Karpas-422 (cell line): ENCODE measurements around the gene TP53BP1. TPM values are rescaled to one million over a fixed set of nuclear protein-coding genes. Genes with fewer than 3 reads are reported as not detected.

Experiments
- DNase-seq: peaks from one replicate; pipeline ENCODE4 v3.0.0-alpha.2; 2015
- H2AFZ ChIP-seq: fragments of 200-600 bp; sonication (generic); 2 replicates; pipeline ENCODE4 v1.6.1; 2014; ENCODE audit warnings: antibody characterized with exemption, low read length, mixed read lengths
- H3K27ac ChIP-seq: fragments of 200-600 bp; sonication (generic); 2 replicates; pipeline ENCODE4 v1.5.1; 2014; ENCODE audit warnings: mild to moderate bottlenecking, low read length, moderate library complexity
- H3K27me3 ChIP-seq: fragments of 200-600 bp; sonication (generic); 2 replicates; pipeline ENCODE4 v1.6.1; 2014; ENCODE audit warnings: low read length, mixed read lengths
- H3K36me3 ChIP-seq: fragments of 200-600 bp; sonication (generic); 2 replicates; pipeline ENCODE4 v1.6.1; 2014; ENCODE audit warnings: low read length, mixed read lengths; ENCODE audit not compliant: insufficient read depth
- H3K4me1 ChIP-seq: fragments of 200-600 bp; sonication (generic); 2 replicates; pipeline ENCODE4 v1.6.1; 2014; ENCODE audit warnings: mild to moderate bottlenecking, low read length, mixed read lengths
- H3K4me2 ChIP-seq: fragments of 200-600 bp; sonication (generic); 2 replicates; pipeline ENCODE4 v1.6.1; 2014; ENCODE audit warnings: low read length, low read depth, mild to moderate bottlenecking; ENCODE audit not compliant: poor library complexity, severe bottlenecking
- H3K4me3 ChIP-seq: fragments of 200-600 bp; sonication (generic); 2 replicates; pipeline ENCODE4 v1.5.1; 2014; ENCODE audit warnings: mild to moderate bottlenecking, antibody characterized with exemption, low read length, mixed read lengths
- H3K79me2 ChIP-seq: fragments of 200-600 bp; sonication (generic); 2 replicates; pipeline ENCODE4 v1.6.1; 2014; ENCODE audit warnings: mild to moderate bottlenecking, low read length, mixed read lengths
- H3K9ac ChIP-seq: fragments of 200-600 bp; sonication (generic); 2 replicates; pipeline ENCODE4 v1.6.0; 2014; ENCODE audit warnings: low read length
- H3K9me2 ChIP-seq: fragments of 200-600 bp; sonication (generic), shearing (Covaris generic); replicated peaks from 2 replicates; pipeline ENCODE4 v1.6.0; 2014; ENCODE audit warnings: mild to moderate bottlenecking, low read length, moderate library complexity; ENCODE audit not compliant: insufficient read depth
- H3K9me3 ChIP-seq: fragments of 300-700, 200-600 bp; sonication (generic); 2 replicates; pipeline ENCODE4 v1.6.1; 2014; ENCODE audit warnings: low read length, mixed read lengths
- H4K20me1 ChIP-seq: fragments of 200-600 bp; sonication (generic); 2 replicates; pipeline ENCODE4 v1.6.1; 2014; ENCODE audit warnings: mild to moderate bottlenecking, antibody characterized with exemption, low read length, low read depth; ENCODE audit not compliant: insufficient read depth
- total RNA-seq: library from RNA; depleted of rRNA; stranded (reverse); fragments of >200 nt; shearing (Covaris generic); gene quantifications from 2 replicates; pipeline ENCODE4 v1.2.3, GENCODE V29; 2014; ENCODE audit warnings: low replicate concordance

The TP53BP1 gene
- total RNA-seq, 1 experiment from 2014 or later, result 62.7 TPM

- no peaks in the 10 kb centered on the region for H4K20me1 ChIP-seq
These were observed 102.2 kb downstream of the TP53BP1 start for GRCh38 chr15:43390723-43391122.

GRCh38 chr15:43383070-43383469 lies 109.9 kb downstream of the TP53BP1 start:
- Histone ChIP-seq H3K4me1 (no peaks in the 10 kb centered on the region), H3K4me2 (no peak overlapping the region), H2AFZ (no peak overlapping the region), H3K4me3 (no peak overlapping the region), H3K9me2 (no peaks in the 10 kb centered on the region), H3K27ac (no peak overlapping the region), H4K20me1 (no peaks in the 10 kb centered on the region), H3K27me3 (no peaks in the 10 kb centered on the region), H3K36me3 (peaks cover 66% of the 10 kb centered on the region), H3K9ac (no peak overlapping the region), H3K9me3 (no peaks in the 10 kb centered on the region), H3K79me2 (peaks cover 8% of the 10 kb centered on the region)
- DNase-seq, result no peak

More at GRCh38 chr15:43390723-43391122, 102.2 kb downstream of the TP53BP1 start:
- Histone ChIP-seq H3K4me1 (no peaks in the 10 kb centered on the region), H3K27me3 (no peaks in the 10 kb centered on the region), H3K27ac (no peak overlapping the region), H3K9me3 (no peaks in the 10 kb centered on the region), H2AFZ (no peak overlapping the region), H3K9ac (no peak overlapping the region), H3K36me3 (peaks cover 32% of the 10 kb centered on the region), H3K4me3 (no peak overlapping the region), H3K79me2 (peaks cover 6% of the 10 kb centered on the region), H3K9me2 (no peaks in the 10 kb centered on the region), H3K4me2 (no peak overlapping the region)
- DNase-seq, result no peak

- Histone ChIP-seq H2AFZ (no peak overlapping the region), H3K4me1 (no peaks in the 10 kb centered on the region), H3K9me3 (no peaks in the 10 kb centered on the region), H3K27ac (no peak overlapping the region), H3K36me3 (peaks cover 68% of the 10 kb centered on the region), H3K9ac (no peak overlapping the region), H3K4me3 (no peak overlapping the region), H3K4me2 (no peak overlapping the region), H4K20me1 (no peaks in the 10 kb centered on the region), H3K27me3 (no peaks in the 10 kb centered on the region), H3K9me2 (no peaks in the 10 kb centered on the region), H3K79me2 (peaks cover 14% of the 10 kb centered on the region)
- DNase-seq, result no peak
These were observed 110.6 kb downstream of the TP53BP1 start for GRCh38 chr15:43382310-43382709.

- Histone ChIP-seq H4K20me1 (no peaks in the 10 kb centered on the region), H3K27me3 (no peaks in the 10 kb centered on the region), H3K79me2 (peaks cover 49% of the 10 kb centered on the region), H3K9me3 (no peaks in the 10 kb centered on the region), H3K9me2 (no peaks in the 10 kb centered on the region), H3K4me1 (no peaks in the 10 kb centered on the region), H3K36me3 (peaks cover 65% of the 10 kb centered on the region), H3K9ac (no peak overlapping the region), H3K4me3 (no peak overlapping the region), H3K27ac (no peak overlapping the region), H3K4me2 (no peak overlapping the region), H2AFZ (no peak overlapping the region)
- DNase-seq, result no peak
These were observed 114.4 kb downstream of the TP53BP1 start for GRCh38 chr15:43378601-43379000.

- Histone ChIP-seq H4K20me1 (peaks cover 3% of the 10 kb centered on the region; the same call in 1 of the 2 replicates), H3K4me3 (no peak overlapping the region), H3K9me2 (no peaks in the 10 kb centered on the region), H3K9ac (no peak overlapping the region), H3K36me3 (peaks cover 53% of the 10 kb centered on the region), H3K9me3 (no peaks in the 10 kb centered on the region), H3K27ac (no peak overlapping the region), H3K4me1 (peaks cover 13% of the 10 kb centered on the region), H2AFZ (no peak overlapping the region), H3K27me3 (no peaks in the 10 kb centered on the region), H3K79me2 (peaks cover 72% of the 10 kb centered on the region), H3K4me2 (no peak overlapping the region)
- DNase-seq, result peak; percentile 83
These were observed 116.8 kb downstream of the TP53BP1 start for GRCh38 chr15:43376017-43376705.

- Histone ChIP-seq H3K9me2 (no peaks in the 10 kb centered on the region), H3K36me3 (peaks cover 39% of the 10 kb centered on the region), H3K4me2 (peak within 1 kb of the TSS; percentile 91), H3K79me2 (peaks cover 85% of the 10 kb centered on the region), H3K27me3 (no peaks in the 10 kb centered on the region), H3K9me3 (peaks cover 6% of the 10 kb centered on the region; the same call in 1 of the 2 replicates), H2AFZ (peak within 1 kb of the TSS; percentile 58; the same call in 1 of the 2 replicates), H3K9ac (peak within 1 kb of the TSS; percentile 85), H3K4me1 (peaks cover 25% of the 10 kb centered on the region), H4K20me1 (peaks cover 3% of the 10 kb centered on the region; the same call in 1 of the 2 replicates), H3K27ac (peak within 1 kb of the TSS; percentile 47; the same call in 1 of the 2 replicates), H3K4me3 (peak within 1 kb of the TSS; percentile 76)
- peak; percentile 96 for DNase-seq
These were observed 121.7 kb downstream of the TP53BP1 start, which contains the start of the genes TUBGCP4 and ZSCAN29 for GRCh38 chr15:43370975-43371974. TUBGCP4 (plus strand) TSS chr15:43371101; CDS start chr15:43371355, 254 bp downstream. ZSCAN29 (minus strand) TSS chr15:43371043; CDS start chr15:43369913, 1,130 bp downstream.

GRCh38 chr15:43370310-43370974 lies 122.5 kb downstream of the TP53BP1 start:
- peaks cover 3% of the 10 kb centered on the region; the same call in 1 of the 2 replicates for H4K20me1 ChIP-seq
- peak overlapping the region; percentile 91 for H3K4me2 ChIP-seq
- peaks cover 85% of the 10 kb centered on the region for H3K79me2 ChIP-seq
- H3K4me1 ChIP-seq, result peaks cover 25% of the 10 kb centered on the region
- DNase-seq, result no peak
- H3K9me2 ChIP-seq, result no peaks in the 10 kb centered on the region
- H3K4me3 ChIP-seq, result peak overlapping the region; percentile 76
- H3K9me3 ChIP-seq, result peaks cover 10% of the 10 kb centered on the region; the same call in 1 of the 2 replicates
- H3K27ac ChIP-seq, result peak overlapping the region; percentile 20; the same call in 1 of the 2 replicates
- H3K9ac ChIP-seq, result peak overlapping the region; percentile 85
- peaks cover 46% of the 10 kb centered on the region for H3K36me3 ChIP-seq
- H2AFZ ChIP-seq, result 0 out of 2 replicates have a peak overlapping the region, but pooled peaks have one; percentile 12
- H3K27me3 ChIP-seq, result no peaks in the 10 kb centered on the region
